Effector CD8-positive, alpha-beta T cell (primary cell): ENCODE measurements around the gene COL4A2.

Source experiments
- DNase-seq: peaks from one replicate; lab custom pipeline; 2025; lab: John Stamatoyannopoulos, UW

The COL4A2 gene

DNA sequence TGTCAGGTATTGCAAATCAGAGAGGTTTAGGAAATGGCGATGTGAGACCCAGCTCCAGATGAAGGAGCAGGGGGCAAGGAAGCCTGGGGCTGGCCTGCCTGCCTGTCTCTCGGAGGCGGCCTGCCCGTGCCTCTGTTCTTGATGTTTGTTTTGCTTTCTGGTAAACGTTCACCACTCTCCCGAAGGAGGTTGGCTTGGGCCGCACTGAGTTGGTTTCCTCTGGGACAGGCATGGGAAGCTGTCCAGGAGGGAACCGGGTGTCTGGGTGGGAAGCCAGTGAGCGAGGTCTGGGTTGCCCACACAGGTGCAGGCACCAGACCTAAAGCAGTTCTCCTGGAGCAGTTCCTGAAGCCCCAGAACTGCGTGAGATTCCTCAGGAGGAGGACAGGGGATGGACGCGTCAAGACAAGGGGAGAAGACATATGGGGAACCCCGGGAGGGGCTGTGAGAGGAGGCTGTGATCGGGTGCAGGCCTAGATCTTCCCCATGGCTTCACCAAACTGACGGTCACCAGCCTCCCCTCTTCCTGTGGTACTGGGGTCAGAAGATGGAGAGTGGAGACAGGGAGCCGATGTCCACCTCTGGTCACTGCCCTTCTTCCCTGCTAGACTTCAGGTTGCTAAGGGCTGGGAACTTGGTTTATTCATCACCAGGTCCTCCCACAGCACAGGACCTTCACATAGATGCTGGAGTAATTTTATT is 15.2 kb downstream of the COL4A2 start:
- DNase-seq, result no peak

- DNase-seq, result no peak
Measured at GRCh38 chr13:110322828-110323171, 15.7 kb downstream of the COL4A2 start.

DNA sequence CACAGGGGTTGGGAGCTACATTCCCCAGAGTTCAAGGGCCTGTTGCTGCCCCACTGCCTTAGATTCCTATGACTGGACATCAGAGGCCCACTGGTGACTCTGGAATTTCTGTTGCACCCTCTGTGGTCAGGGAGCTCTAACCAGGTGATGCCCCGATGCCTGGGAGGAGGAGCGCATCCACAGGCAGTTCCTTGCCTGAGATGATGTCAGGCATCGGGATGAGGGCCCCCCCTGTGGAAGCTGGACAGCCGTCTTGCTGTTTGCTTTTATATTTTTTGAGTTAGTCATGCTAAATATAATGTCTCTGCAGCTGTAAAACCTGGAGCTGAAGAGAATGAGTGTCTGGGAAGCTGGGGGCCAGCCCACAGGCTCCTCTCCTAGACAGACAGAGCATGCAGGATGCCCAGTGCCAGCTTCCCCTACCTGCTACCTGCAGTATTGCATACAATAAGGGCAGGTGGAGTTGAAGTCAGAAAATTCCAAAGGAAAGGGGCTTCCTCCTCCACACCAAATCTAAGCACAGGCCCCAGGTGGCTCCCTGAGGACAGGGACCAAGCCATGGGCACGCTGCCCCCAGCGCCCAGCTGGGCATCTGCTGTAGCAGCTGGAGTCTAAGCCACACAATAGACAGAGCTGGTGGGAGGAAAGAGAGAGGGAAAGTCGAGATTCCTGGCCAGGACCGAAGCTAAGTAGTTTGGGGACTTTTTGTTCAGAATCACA is 16.2 kb downstream of the COL4A2 start:
- no peak for DNase-seq

GRCh38 chr13:110324026-110324749 is 17.1 kb downstream of the COL4A2 start:
- no peak for DNase-seq

DNA sequence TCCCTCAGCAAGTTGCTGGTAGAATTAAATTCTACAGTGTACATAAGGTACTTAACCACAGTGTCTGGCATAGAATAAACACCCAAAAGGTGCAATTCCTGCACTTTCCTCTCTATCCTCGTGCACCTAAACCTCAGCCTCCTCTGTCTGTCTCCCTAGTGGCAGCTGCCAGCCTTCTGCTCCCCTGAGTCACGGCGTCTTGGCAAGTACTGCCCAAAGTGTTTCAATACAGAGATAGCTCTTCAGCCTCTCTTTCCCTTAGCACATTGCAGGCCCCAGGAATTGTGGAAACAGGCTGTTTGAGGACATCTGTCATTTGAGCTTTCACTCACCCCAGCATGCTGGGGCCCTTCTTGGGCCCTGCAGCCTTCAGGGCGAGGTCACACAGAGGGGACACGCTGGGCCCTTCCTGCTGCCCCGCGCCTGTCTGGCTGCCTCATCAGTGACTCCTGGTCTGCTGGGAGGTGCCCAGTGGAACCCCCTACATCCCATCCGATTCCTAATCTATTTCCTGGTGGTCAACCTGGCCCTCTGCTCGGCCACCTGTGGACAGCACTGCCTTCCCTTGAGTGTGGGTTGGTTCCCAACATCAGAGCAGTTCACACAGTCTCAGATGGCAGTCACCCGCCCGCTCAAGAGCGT is 19.3 kb downstream of the COL4A2 start:
- no peak for DNase-seq

GRCh38 chr13:110327051-110327721 is 20.1 kb downstream of the COL4A2 start:
- DNase-seq, result no peak

- DNase-seq, result no peak
Measured at GRCh38 chr13:110328573-110328972, 21.5 kb downstream of the COL4A2 start.

DNA sequence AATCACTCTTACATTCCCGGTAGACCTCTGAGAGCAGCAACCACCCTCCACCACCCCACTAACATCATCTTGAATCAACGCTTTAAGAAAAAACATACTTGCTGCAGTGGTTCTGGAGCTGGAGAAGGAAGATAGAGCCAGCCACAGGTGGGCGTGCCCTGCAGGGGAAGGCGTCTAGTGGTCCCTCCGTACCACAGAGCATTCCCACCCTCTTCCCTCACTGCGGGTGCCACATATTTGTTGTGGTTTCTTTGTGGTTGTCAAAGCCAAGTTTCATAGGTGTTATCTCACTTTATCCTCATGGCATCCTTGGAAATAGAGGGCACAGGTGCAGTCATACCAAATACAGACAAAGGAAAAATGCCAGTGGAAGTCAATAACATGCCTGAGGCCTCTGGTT is 22.2 kb downstream of the COL4A2 start:
- no peak for DNase-seq

- no peak for DNase-seq
Measured at GRCh38 chr13:110329798-110330461, 22.8 kb downstream of the COL4A2 start.

DNA sequence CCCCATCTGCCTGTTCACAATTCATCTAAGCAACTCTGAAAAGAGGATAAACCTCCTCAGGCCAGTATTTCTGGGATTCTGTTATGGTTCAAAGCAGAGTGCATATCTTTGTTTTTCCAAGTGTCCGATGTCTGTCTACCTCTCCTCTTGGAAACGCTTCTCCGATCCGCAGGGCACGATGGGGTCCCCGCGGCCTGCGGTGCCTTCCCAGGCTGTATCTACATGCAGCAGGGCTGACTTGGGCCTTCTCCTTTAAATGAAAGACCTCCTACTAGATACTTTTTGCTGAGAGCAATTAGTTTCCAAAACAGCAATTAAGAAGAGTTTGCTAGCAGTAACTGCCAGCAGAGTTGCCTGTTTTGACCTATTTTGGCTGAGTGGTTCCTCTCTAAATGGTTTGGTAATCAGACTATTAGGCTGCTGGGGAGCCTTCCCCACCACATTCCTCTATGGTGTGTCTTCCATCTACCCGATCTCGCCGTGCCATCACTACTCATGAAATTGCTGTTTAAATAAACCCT is 23.5 kb downstream of the COL4A2 start:
- no peak for DNase-seq

DNA sequence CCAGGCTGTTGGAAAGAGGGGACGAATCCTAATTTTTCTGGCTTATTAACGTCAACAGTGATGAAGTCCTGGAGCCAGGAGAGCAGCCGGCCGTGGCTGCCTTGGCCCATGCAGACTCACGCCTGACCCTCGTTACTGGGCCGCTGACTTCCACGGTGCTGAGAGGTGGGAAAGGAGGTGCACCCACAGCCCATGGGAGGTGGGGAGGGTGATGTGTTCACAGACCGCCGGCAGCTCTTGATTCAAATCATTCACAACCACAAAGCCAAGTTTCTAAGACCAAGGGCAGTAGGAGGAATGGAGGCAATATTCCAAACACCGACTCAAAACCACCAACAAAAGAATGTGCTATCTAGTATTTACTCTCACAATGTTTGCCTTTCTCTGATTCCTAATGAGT is 24.3 kb downstream of the COL4A2 start:
- DNase-seq, result no peak

DNA sequence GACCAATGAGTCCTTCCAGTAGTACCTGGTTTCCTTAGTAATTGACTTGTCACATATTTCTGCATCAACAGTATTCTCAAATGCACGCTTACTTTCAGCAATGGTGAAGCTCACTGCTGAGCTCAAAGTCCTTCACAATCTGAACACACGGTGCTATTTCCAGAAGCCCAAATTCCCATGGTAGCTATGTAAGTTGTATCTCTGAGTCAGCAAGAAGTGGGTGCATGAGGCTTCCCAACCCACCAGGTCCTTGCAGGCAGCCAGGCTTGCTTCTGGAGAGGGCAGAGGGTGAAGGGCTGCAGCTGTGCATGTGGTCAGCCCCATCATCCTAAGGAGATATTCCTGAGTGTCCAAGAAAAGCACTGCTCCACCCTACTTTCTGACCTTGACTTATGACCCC is 25.7 kb downstream of the COL4A2 start:
- no peak for DNase-seq

DNA sequence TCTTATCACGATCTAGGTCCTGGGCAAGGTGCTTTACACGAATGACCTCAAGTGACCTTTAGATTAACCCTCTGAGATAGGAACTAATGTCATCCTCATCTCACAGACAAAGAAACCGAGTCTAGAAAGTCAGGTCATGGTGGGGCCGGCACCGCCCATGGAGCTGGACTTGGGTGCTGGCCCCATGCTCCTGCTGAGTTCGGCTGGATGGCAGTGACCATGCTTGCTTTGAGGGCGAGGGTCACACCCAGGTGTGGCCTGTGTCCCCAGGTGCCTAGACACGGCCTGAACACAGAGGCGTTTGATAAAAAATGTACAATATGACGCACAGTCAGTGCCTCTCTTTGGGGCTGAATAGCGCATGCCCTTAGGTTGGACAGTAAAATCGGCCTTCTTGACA is 26.8 kb downstream of the COL4A2 start:
- DNase-seq, result no peak

- no peak for DNase-seq
Measured at GRCh38 chr13:110334256-110334655, 27.2 kb downstream of the COL4A2 start.

GRCh38 chr13:110334841-110335490 is 27.9 kb downstream of the COL4A2 start:
- no peak for DNase-seq

- DNase-seq, result no peak
Measured at GRCh38 chr13:110336108-110336507, 29.0 kb downstream of the COL4A2 start.

GRCh38 chr13:110336681-110337080 is 29.6 kb downstream of the COL4A2 start:
- no peak for DNase-seq

- DNase-seq, result no peak
Measured at GRCh38 chr13:110337247-110337646, 30.2 kb downstream of the COL4A2 start.

- DNase-seq, result no peak
Measured at GRCh38 chr13:110338441-110339101, 31.5 kb downstream of the COL4A2 start.

- DNase-seq, result no peak
Measured at GRCh38 chr13:110339263-110339662, 32.2 kb downstream of the COL4A2 start.
